Endodermal cell (in vitro differentiated cells): ENCODE data around the gene LIN28A. TPM values are rescaled to one million over a fixed set of nuclear protein-coding genes. Genes with fewer than 3 reads are reported as not detected.

Source experiments
- DNase-seq: peaks from one replicate; pipeline ENCODE4 v3.0.0-alpha.2; 2017
- H3K27ac ChIP-seq: 2 replicates; pipeline ENCODE4 v1.5.1; 2013; ENCODE audit warnings: mild to moderate bottlenecking, low read depth, low read length, moderate library complexity
- H3K27me3 ChIP-seq: 2 replicates; pipeline ENCODE4 v1.6.1; 2013; ENCODE audit warnings: mild to moderate bottlenecking, low read length, moderate library complexity; ENCODE audit not compliant: insufficient read depth, control insufficient read depth, poor library complexity, severe bottlenecking
- H3K36me3 ChIP-seq: 2 replicates; pipeline ENCODE4 v1.7.0; 2013; ENCODE audit warnings: mild to moderate bottlenecking, low read length, moderate library complexity; ENCODE audit not compliant: control insufficient read depth, insufficient read depth
- H3K4me1 ChIP-seq: one replicate; pipeline ENCODE4 v1.7.0; 2013; ENCODE audit warnings: low read length; ENCODE audit not compliant: control insufficient read depth, insufficient read depth
- H3K4me3 ChIP-seq: 2 replicates; pipeline ENCODE4 v1.5.1; 2013; ENCODE audit warnings: mild to moderate bottlenecking, low read length, moderate library complexity
- H3K9ac ChIP-seq: 2 replicates; pipeline ENCODE4 v1.6.1; 2013; ENCODE audit warnings: mild to moderate bottlenecking, low read length, moderate library complexity; ENCODE audit not compliant: poor library complexity, severe bottlenecking; ENCODE audit errors: extremely low read depth
- H3K9me3 ChIP-seq: 2 replicates; pipeline ENCODE4 v1.6.1; 2013; ENCODE audit warnings: mild to moderate bottlenecking, low read length, moderate library complexity; ENCODE audit not compliant: control insufficient read depth
- H3K27ac Mint-ChIP-seq: 2 replicates; pipeline ENCODE4 v1.8.0; 2020; ENCODE audit warnings: mixed read lengths
- H3K27me3 Mint-ChIP-seq: 2 replicates; pipeline ENCODE4 v1.8.0; 2021; ENCODE audit warnings: mild to moderate bottlenecking, mixed read lengths; ENCODE audit not compliant: insufficient read depth
- H3K36me3 Mint-ChIP-seq: 2 replicates; pipeline ENCODE4 v1.8.0; 2020; ENCODE audit warnings: low read depth, mixed read lengths
- H3K4me1 Mint-ChIP-seq: 2 replicates; pipeline ENCODE4 v1.8.0; 2020; ENCODE audit warnings: mixed read lengths
- H3K4me3 Mint-ChIP-seq: 2 replicates; pipeline ENCODE4 v1.8.0; 2020; ENCODE audit warnings: mild to moderate bottlenecking, moderate library complexity, mixed read lengths
- H3K9me3 Mint-ChIP-seq: 2 replicates; pipeline ENCODE4 v1.8.0; 2020; ENCODE audit warnings: mild to moderate bottlenecking, mixed read lengths
- WGBS, 2 experiments: methylation state at CpG; one replicate each; pipeline versions ENCODE4 v1.1.5 to v1.1.7; 2013; ENCODE audit warnings: missing lambda C conversion rate in 2 of 2, mixed read lengths in 1 of 2; ENCODE audit not compliant: insufficient coverage in 1 of 2, insufficient read length in 1 of 2; 5-methylcytosine and 5-hydroxymethylcytosine counted together
- total RNA-seq, 2 donors: library from RNA; stranded (reverse); fragmentation: NEBNext Ultra II Directional in 1 of 2; extraction: Animal tissue kit (Norgen Biotek cat#: 25700) in 1 of 2; gene quantifications; 2 replicates in 1 of 2; 3 replicates in 1 of 2; pipeline ENCODE4 v1.2.1, GENCODE V29; 2021
- TF ChIP-seq, protein P1 (sequence below): fragments of 200-600 bp; sonication (generic); conservative IDR thresholded peaks from 2 replicates; pipeline ENCODE4 v1.5.0; 2021; ENCODE audit warnings: antibody characterized with exemption, mild to moderate bottlenecking

Gene LIN28A
- total RNA-seq, 2 donors from 2014 or later, result 867 to 1,041 TPM

DNA sequence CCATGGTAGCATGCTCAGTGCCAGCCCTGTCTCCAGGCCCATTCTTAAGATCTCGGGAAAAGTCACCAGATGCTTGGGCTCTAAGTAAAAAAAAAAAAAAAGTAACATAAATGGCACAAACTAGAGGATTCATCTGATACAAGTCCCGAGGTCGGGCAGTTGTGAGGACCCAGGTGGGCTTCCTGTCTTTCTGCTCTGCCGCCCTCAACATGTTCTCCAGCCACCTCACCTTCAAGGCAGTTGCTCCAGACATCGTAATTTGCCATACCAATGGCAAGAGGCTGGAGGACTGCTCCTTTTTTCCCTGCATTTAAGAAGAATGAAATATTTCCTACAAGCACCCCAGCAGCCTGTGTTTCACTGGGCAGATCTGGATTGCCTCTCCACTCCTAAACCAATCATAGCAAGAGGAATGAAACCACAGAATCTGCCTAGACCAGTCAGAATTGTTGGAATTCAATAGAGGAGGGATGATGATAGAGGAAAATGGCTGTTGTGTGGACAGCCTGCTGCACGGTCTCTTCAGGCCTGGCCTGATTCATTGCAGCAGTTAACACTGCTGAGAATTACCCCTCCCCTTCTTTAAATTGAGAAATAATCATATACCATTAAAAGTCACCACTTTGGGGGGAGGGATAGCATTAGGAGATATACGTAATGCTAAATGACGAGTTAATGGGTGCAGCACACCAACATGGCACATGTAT, 67.0 kb downstream of the LIN28A start:
- Mint-ChIP-seq H3K36me3 (peaks cover 50% of the 10 kb centered on the region), H3K4me1 (peaks cover 16% of the 10 kb centered on the region), H3K27ac (no peak overlapping the region), H3K27me3 (no peaks in the 10 kb centered on the region), H3K9me3 (no peaks in the 10 kb centered on the region), H3K4me3 (no peak overlapping the region)
- 81 to 90% methylated on average over 5 to 8 of the region's 8 CpGs for WGBS, 2 experiments
- H3K9me3 ChIP-seq, result no peaks in the 10 kb centered on the region
- peaks cover 7% of the 10 kb centered on the region for H3K4me1 ChIP-seq
- H3K27ac ChIP-seq, result no peak overlapping the region
- TF ChIP-seq, protein P1, sequence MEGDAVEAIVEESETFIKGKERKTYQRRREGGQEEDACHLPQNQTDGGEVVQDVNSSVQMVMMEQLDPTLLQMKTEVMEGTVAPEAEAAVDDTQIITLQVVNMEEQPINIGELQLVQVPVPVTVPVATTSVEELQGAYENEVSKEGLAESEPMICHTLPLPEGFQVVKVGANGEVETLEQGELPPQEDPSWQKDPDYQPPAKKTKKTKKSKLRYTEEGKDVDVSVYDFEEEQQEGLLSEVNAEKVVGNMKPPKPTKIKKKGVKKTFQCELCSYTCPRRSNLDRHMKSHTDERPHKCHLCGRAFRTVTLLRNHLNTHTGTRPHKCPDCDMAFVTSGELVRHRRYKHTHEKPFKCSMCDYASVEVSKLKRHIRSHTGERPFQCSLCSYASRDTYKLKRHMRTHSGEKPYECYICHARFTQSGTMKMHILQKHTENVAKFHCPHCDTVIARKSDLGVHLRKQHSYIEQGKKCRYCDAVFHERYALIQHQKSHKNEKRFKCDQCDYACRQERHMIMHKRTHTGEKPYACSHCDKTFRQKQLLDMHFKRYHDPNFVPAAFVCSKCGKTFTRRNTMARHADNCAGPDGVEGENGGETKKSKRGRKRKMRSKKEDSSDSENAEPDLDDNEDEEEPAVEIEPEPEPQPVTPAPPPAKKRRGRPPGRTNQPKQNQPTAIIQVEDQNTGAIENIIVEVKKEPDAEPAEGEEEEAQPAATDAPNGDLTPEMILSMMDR, result no peak
- DNase-seq, result peak; percentile 50
- H3K36me3 ChIP-seq, result peaks cover 55% of the 10 kb centered on the region
- no peak overlapping the region for H3K9ac ChIP-seq
- no peaks in the 10 kb centered on the region for H3K27me3 ChIP-seq
- H3K4me3 ChIP-seq, result no peak overlapping the region

DNA sequence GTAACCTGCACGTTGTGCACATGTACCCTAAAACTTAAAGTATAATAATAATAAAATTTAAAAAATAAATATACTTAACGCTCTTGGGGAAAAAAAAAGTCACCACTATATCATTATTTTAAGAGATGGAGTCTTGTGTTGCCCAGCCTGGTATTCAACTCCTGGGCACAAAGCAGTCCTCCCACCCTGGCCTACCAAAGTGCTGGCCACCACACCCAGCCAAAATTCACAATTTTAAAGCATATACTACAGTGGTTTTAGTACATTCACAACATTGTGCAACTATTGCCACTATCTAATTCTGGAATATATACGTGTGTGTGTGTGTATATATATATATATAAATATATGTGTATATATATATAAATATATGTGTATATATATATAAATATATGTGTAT, 67.5 kb downstream of the LIN28A start:
- Mint-ChIP-seq H3K27me3 (no peaks in the 10 kb centered on the region), H3K27ac (no peak overlapping the region), H3K9me3 (no peaks in the 10 kb centered on the region), H3K36me3 (peaks cover 48% of the 10 kb centered on the region), H3K4me1 (peaks cover 15% of the 10 kb centered on the region), H3K4me3 (no peak overlapping the region)
- 100% methylated on average over 1 of the region's 3 CpGs; no CpG with 5 or more reads in 1 of the 2 experiments for WGBS, 2 experiments
- H3K27ac ChIP-seq, result no peak overlapping the region
- no peak overlapping the region for H3K4me3 ChIP-seq
- peaks cover 7% of the 10 kb centered on the region for H3K4me1 ChIP-seq
- H3K9me3 ChIP-seq, result no peaks in the 10 kb centered on the region
- H3K36me3 ChIP-seq, result peaks cover 54% of the 10 kb centered on the region
- TF ChIP-seq, protein P1, result no peak
- no peak for DNase-seq
- no peaks in the 10 kb centered on the region for H3K27me3 ChIP-seq
- no peak overlapping the region for H3K9ac ChIP-seq

DNA sequence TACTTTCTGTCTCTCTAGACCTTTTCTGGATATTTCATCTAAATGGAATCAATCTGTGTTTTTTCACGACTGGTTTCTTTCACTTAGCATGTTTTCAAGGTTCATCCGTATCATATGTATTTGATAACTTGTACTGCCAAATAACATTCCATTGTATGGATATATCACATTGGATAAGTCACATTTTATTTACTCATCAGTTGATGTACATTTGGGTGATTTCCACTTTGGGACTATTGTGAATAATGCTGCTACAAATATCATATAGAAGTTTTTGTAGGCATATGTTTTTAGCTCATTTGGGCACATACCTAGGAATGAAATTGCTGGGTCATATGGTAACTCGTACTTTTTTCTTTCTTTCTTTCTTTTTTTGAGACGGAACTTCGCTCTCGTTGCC, 68.4 kb downstream of the LIN28A start:
- H3K27ac ChIP-seq, result no peak overlapping the region
- Mint-ChIP-seq H3K4me3 (no peak overlapping the region), H3K4me1 (peaks cover 7% of the 10 kb centered on the region), H3K27me3 (no peaks in the 10 kb centered on the region), H3K27ac (no peak overlapping the region), H3K36me3 (peaks cover 40% of the 10 kb centered on the region), H3K9me3 (no peaks in the 10 kb centered on the region)
- no peaks in the 10 kb centered on the region for H3K9me3 ChIP-seq
- peaks cover 7% of the 10 kb centered on the region for H3K4me1 ChIP-seq
- H3K27me3 ChIP-seq, result no peaks in the 10 kb centered on the region
- no peak overlapping the region for H3K9ac ChIP-seq
- 76 to 98% methylated on average over 4 to 6 of the region's 6 CpGs for WGBS, 2 experiments
- H3K4me3 ChIP-seq, result no peak overlapping the region
- peaks cover 46% of the 10 kb centered on the region for H3K36me3 ChIP-seq
- no peak for DNase-seq
- TF ChIP-seq, protein P1, result no peak

Other genes starting within 250 kb of the LIN28A start
- not detected for gene C1orf232, start 241.9 kb upstream of the LIN28A start, total RNA-seq
- gene ZNF593, start 240.9 kb upstream of the LIN28A start, total RNA-seq, result 10 to 100 TPM; 31.4 to 33.7 TPM
- gene ZNF593OS, start 239.0 kb upstream of the LIN28A start, total RNA-seq, result not detected
- gene CNKSR1, start 233.3 kb upstream of the LIN28A start, total RNA-seq, result 10 to 100 TPM; 35.8 to 44.1 TPM
- gene CATSPER4, start 220.2 kb upstream of the LIN28A start, total RNA-seq, result under 1 TPM; 0.20 to 0.35 TPM
- gene CEP85, start 176.6 kb upstream of the LIN28A start, total RNA-seq, result 10 to 100 TPM; 25.6 to 43.6 TPM
- gene SH3BGRL3, start 130.7 kb upstream of the LIN28A start, total RNA-seq, result 100 to 1,000 TPM; 119 to 132 TPM
- gene UBXN11, start 104.2 kb upstream of the LIN28A start, total RNA-seq, result 10 to 100 TPM; 24.3 to 30.3 TPM
- gene CD52, start 92.9 kb upstream of the LIN28A start, total RNA-seq, result 1 to 10 TPM; 3.7 to 4.4 TPM
- gene CRYBG2, start 56.7 kb upstream of the LIN28A start, total RNA-seq, result 10 to 100 TPM in 1 of 2 donors, 1 to 10 TPM in 1; 9.0 to 15.1 TPM
- not detected for gene ZNF683, start 38.1 kb upstream of the LIN28A start, total RNA-seq
- gene DHDDS, start 21.5 kb downstream of the LIN28A start, total RNA-seq, result 10 to 100 TPM; 51.1 to 55.1 TPM
- gene HMGN2, start 61.6 kb downstream of the LIN28A start, total RNA-seq, result 100 to 1,000 TPM; 671 to 773 TPM
- gene RPS6KA1, start 118.9 kb downstream of the LIN28A start, total RNA-seq, result 10 to 100 TPM; 41.3 TPM